Measurements from ENCODE around the gene CNST. TPM values are rescaled to one million over a fixed set of nuclear protein-coding genes. Genes with fewer than 3 reads are reported as not detected.

CNST gene
- polyA plus RNA-seq, 1 donor (not counting 4 experiments of a cell fraction or from before 2014, with no cell fraction given), result 9.8 TPM

- H3K9me1 ChIP-seq (ENCODE audit: control insufficient read depth, extremely low read depth, insufficient read depth, low read length), result no peaks in the 10 kb centered on the region
- dilution Hi-C loops (cut with MboI; ENCODE audit: extremely low pct_ligation_motif_present, low sequenced_read_pairs), result no loop called here
- no peak overlapping the region for H3K4me3 ChIP-seq (ENCODE audit: control insufficient read depth in 2 of 3, extremely low read depth in 1 of 3, insufficient read depth in 2 of 3, low read depth in 1 of 3, low read length in 3 of 3)
- no peaks in the 10 kb centered on the region for H3K9me3 ChIP-seq (ENCODE audit: control insufficient read depth, low read depth, low read length)
- no peak for TF ChIP-seq CTCF (optimal IDR thresholded peaks at IDR 0.05 in 1 of 3, IDR thresholded peaks at IDR 0.05 in 1 of 3, conservative IDR thresholded peaks at IDR 0.05 in 1 of 3; ENCODE audit: extremely low read depth in 1 of 3, insufficient read depth in 2 of 3, low read length in 3 of 3)
- TF ChIP-seq EZH2 (IDR thresholded peaks at IDR 0.05; ENCODE audit: low read length), result no peak
- H3K27me3 ChIP-seq (ENCODE audit: control insufficient read depth, extremely low read depth, insufficient read depth, low read length), result no peaks in the 10 kb centered on the region
- no peaks in the 10 kb centered on the region for H3K36me3 ChIP-seq (ENCODE audit: control insufficient read depth in 2 of 2, extremely low read depth in 1 of 2, insufficient read depth in 2 of 2, low read length in 2 of 2)
- no peaks in the 10 kb centered on the region for H3K4me1 ChIP-seq (ENCODE audit: control insufficient read depth, extremely low read depth, insufficient read depth, low read length)
- H3K27ac ChIP-seq (ENCODE audit: control insufficient read depth, insufficient read depth, low read length), result no peak overlapping the region
- H3K79me2 ChIP-seq (ENCODE audit: control insufficient read depth, insufficient read depth, low read length), result no peaks in the 10 kb centered on the region
- no peak overlapping the region for H3K4me2 ChIP-seq (ENCODE audit: control insufficient read depth, extremely low read depth, insufficient read depth, low read depth, low read length)
- H2AFZ ChIP-seq (ENCODE audit: control insufficient read depth, low read length), result no peak overlapping the region
- H3K9ac ChIP-seq (ENCODE audit: control insufficient read depth, extremely low read depth, insufficient read depth, low read length), result no peak overlapping the region
- DNase-seq (ENCODE audit: low read depth, low spot score), result no peak
- no peak for FAIRE-seq
- no peaks in the 10 kb centered on the region for H4K20me1 ChIP-seq (ENCODE audit: control insufficient read depth, extremely low read depth, insufficient read depth, low read length)
These were observed 117.3 kb downstream of the CNST start for GRCh38 chr1:246683521-246683920.

GRCh38 chr1:246687002-246687401 is 120.7 kb downstream of the CNST start:
- Histone ChIP-seq H4K20me1 (ENCODE audit: control insufficient read depth, extremely low read depth, insufficient read depth, low read length) (no peaks in the 10 kb centered on the region), H3K79me2 (ENCODE audit: control insufficient read depth, insufficient read depth, low read length) (no peaks in the 10 kb centered on the region), H3K9me3 (ENCODE audit: control insufficient read depth, low read depth, low read length) (no peaks in the 10 kb centered on the region), H3K4me1 (ENCODE audit: control insufficient read depth, extremely low read depth, insufficient read depth, low read length) (peaks cover 6% of the 10 kb centered on the region), H3K9me1 (ENCODE audit: control insufficient read depth, extremely low read depth, insufficient read depth, low read length) (no peaks in the 10 kb centered on the region), H2AFZ (ENCODE audit: control insufficient read depth, low read length) (no peak overlapping the region), H3K27me3 (ENCODE audit: control insufficient read depth, extremely low read depth, insufficient read depth, low read length) (no peaks in the 10 kb centered on the region), H3K4me3 (ENCODE audit: control insufficient read depth in 2 of 3, extremely low read depth in 1 of 3, insufficient read depth in 2 of 3, low read depth in 1 of 3, low read length in 3 of 3) (no peak overlapping the region), H3K9ac (ENCODE audit: control insufficient read depth, extremely low read depth, insufficient read depth, low read length) (no peak overlapping the region), H3K27ac (ENCODE audit: control insufficient read depth, insufficient read depth, low read length) (no peak overlapping the region), H3K36me3 (ENCODE audit: control insufficient read depth in 2 of 2, extremely low read depth in 1 of 2, insufficient read depth in 2 of 2, low read length in 2 of 2) (no peaks in the 10 kb centered on the region), H3K4me2 (ENCODE audit: control insufficient read depth, extremely low read depth, insufficient read depth, low read depth, low read length) (no peak overlapping the region)
- dilution Hi-C loops (cut with MboI; ENCODE audit: extremely low pct_ligation_motif_present, low sequenced_read_pairs), result no loop called here
- TF ChIP-seq CTCF (optimal IDR thresholded peaks at IDR 0.05 in 1 of 3, IDR thresholded peaks at IDR 0.05 in 1 of 3, conservative IDR thresholded peaks at IDR 0.05 in 1 of 3; ENCODE audit: extremely low read depth in 1 of 3, insufficient read depth in 2 of 3, low read length in 3 of 3) (no peak), EZH2 (IDR thresholded peaks at IDR 0.05; ENCODE audit: low read length) (no peak)
- FAIRE-seq (no peak), DNase-seq (ENCODE audit: low read depth, low spot score) (no peak)
